Stimulated activated naive CD8-positive, alpha-beta T cell treated with anti-CD3 and anti-CD28 coated beads, Interleukin-15, Interleukin-2, amounts not matched to agents 100 ng/mL and 50 ng/mL, for 24 hours (primary cell): ENCODE results near the gene NTMT1.

Experiments
- H3K27ac Mint-ChIP-seq: one replicate; pipeline ENCODE4 v1.8.0; 2021; ENCODE audit warnings: mild to moderate bottlenecking, mixed read lengths
- H3K27me3 Mint-ChIP-seq: one replicate; pipeline ENCODE4 v1.8.0; 2021; ENCODE audit warnings: mixed read lengths
- H3K36me3 Mint-ChIP-seq: one replicate; pipeline ENCODE4 v1.8.0; 2021; ENCODE audit warnings: low read depth, mixed read lengths
- H3K4me1 Mint-ChIP-seq: one replicate; pipeline ENCODE4 v1.8.0; 2021; ENCODE audit warnings: low read depth, mixed read lengths
- H3K4me3 Mint-ChIP-seq: one replicate; pipeline ENCODE4 v1.8.0; 2021; ENCODE audit warnings: mild to moderate bottlenecking, mixed read lengths
- H3K9me3 Mint-ChIP-seq: one replicate; pipeline ENCODE4 v1.8.0; 2021; ENCODE audit warnings: mixed read lengths

The NTMT1 gene

DNA sequence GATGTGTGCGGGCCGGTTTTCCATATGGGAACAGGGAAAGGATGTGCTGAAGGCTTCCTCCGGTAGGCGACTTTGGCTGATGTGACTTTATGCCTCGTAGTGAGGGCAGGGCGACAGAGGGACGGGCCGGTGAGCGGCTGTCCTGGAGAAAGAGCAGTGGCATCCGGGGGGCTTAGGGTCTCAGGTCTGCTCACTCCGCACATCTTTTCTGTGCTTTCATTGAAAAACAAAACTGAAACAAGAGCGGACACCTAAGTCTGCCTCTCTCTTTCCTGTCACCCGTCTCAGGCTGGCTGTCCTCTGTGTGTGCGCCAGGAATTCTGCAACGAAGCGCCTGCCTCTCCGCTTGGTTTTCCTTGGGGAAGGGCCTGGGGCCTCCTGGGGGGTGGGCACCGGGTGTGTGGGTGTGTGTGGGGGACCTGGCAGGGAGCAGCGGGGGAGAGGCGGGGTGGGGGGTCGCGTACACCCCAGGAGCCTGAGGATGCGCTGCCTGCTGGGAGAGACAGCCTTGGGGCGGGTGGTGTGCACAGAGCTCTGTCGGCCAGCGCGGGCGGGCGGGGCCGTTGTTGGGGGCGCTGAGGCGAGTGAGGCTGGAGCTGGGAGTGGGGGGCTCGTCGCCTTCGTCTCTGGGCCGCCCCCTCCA is 38.9 kb downstream of the NTMT1 start:
- peak overlapping the region; percentile 47 for H3K4me3 Mint-ChIP-seq
- peaks cover 10% of the 10 kb centered on the region for H3K27me3 Mint-ChIP-seq
- no peaks in the 10 kb centered on the region for H3K4me1 Mint-ChIP-seq
- no peaks in the 10 kb centered on the region for H3K9me3 Mint-ChIP-seq
- H3K36me3 Mint-ChIP-seq: no peaks in the 10 kb centered on the region
- no peak overlapping the region for H3K27ac Mint-ChIP-seq

DNA sequence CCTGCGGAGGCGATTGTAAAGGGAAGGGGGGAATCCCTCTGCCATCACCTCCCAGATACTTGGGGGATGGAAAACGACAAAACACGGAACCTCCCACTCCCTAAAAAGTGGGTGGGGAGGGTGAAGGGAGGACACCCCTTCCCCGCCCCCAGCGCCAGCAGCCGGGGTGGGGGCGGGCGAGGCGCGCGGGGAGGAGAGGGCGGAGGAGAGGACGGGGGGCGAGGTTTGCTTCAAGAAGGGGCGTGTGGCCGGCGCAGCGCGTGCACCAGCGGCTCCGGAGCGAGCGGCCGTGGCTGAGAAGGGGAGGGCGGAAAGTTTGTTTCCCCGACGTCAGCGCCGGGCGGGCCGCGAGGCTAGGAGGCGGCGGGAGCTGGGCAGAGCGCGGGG is 39.4 kb downstream of the NTMT1 start, which contains the start of gene PRRX2:
Gene PRRX2, plus strand, starts transcription at position 259 of the 387 bp plus-strand sequence. CDS start 221 bp downstream, outside the sequence.
- H3K4me3 Mint-ChIP-seq: peak within 1 kb of the TSS; percentile 47
- H3K27ac Mint-ChIP-seq: no peak within 1 kb of the TSS
- no peaks in the 10 kb centered on the region for H3K36me3 Mint-ChIP-seq
- H3K27me3 Mint-ChIP-seq: peaks cover 13% of the 10 kb centered on the region
- no peaks in the 10 kb centered on the region for H3K4me1 Mint-ChIP-seq
- H3K9me3 Mint-ChIP-seq: no peaks in the 10 kb centered on the region

DNA sequence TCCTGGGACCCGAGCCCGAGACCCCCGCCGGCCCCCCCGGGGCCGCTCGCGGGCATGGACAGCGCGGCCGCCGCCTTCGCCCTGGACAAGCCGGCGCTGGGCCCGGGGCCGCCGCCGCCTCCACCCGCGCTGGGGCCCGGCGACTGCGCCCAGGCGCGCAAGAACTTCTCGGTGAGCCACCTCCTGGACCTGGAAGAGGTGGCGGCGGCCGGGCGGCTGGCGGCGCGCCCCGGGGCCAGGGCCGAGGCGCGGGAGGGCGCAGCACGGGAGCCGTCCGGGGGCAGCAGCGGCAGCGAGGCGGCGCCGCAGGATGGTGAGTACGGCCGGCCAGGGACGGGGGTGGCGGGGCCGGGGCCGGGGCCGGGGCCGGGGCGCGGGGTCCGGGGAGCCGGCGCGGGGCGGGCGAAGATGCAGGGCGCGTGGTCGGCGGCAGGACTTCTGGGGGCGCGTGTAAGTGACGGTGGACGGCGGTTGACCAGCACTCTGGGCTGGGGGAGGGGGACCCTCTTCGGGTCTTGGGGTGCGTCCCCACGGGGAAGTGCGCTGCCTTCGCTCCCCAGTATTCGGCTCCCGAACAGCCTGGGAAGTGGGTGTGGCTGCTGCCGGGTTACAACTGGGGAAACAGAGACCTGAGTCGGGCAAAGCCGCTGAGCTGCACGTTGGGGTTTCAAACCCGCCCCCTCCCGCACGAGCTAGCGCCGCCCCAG is 40.0 kb downstream of the NTMT1 start:
- H3K4me3 Mint-ChIP-seq: peak overlapping the region; percentile 43
- H3K9me3 Mint-ChIP-seq: no peaks in the 10 kb centered on the region
- H3K27me3 Mint-ChIP-seq: peaks cover 13% of the 10 kb centered on the region
- no peaks in the 10 kb centered on the region for H3K36me3 Mint-ChIP-seq
- H3K27ac Mint-ChIP-seq: no peak overlapping the region
- H3K4me1 Mint-ChIP-seq: peaks cover 2% of the 10 kb centered on the region

- H3K27me3 Mint-ChIP-seq: peaks cover 13% of the 10 kb centered on the region
- peaks cover 8% of the 10 kb centered on the region for H3K4me1 Mint-ChIP-seq
- H3K9me3 Mint-ChIP-seq: no peaks in the 10 kb centered on the region
- no peak overlapping the region for H3K4me3 Mint-ChIP-seq
- H3K36me3 Mint-ChIP-seq: no peaks in the 10 kb centered on the region
- no peak overlapping the region for H3K27ac Mint-ChIP-seq
These were observed 40.6 kb downstream of the NTMT1 start for GRCh38 chr9:129666575-129666974.

DNA sequence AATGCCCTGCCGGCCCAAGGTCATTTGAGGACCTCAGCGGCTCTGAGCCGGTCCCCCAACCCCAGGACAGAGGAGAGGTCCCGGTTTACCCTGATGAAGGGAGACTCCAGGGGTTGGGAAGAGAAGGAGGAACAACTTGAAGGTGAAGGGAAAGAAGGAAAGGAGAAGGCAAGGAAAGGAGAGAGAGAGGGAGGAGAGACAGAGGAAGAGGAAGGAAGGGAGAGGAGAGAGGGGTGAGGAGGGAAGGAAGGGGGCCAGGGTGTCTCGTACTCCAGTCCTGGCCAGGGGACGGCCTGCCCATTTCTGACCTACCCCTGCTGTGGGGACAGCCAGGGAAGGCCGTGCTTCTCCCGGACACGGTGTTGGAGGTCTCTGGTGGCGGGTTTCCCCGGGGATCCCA is 41.4 kb downstream of the NTMT1 start:
- no peaks in the 10 kb centered on the region for H3K9me3 Mint-ChIP-seq
- no peaks in the 10 kb centered on the region for H3K36me3 Mint-ChIP-seq
- H3K4me1 Mint-ChIP-seq: peaks cover 10% of the 10 kb centered on the region
- H3K27me3 Mint-ChIP-seq: peaks cover 13% of the 10 kb centered on the region
- no peak overlapping the region for H3K27ac Mint-ChIP-seq
- H3K4me3 Mint-ChIP-seq: no peak overlapping the region

DNA sequence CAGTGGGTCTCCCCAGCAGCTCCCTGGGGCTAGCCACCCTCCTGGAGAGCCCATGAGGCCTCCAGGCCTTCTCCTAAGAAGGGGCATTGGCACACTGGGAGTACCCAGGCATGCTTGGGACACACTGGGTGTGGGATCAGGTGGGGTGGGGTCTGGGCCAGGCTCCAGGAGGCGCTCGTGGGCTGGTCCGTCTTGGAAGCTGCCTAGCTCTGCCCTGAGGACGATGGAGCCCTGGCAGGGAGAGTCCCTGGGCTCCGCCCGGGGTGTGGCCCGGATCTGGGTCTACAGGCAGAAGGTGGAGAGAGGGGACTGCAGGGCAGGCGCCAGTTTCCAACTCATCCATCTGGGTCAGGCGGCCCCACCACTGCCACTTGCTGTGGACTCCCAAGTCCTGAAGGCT is 41.9 kb downstream of the NTMT1 start:
- Mint-ChIP-seq H3K27me3 (peaks cover 11% of the 10 kb centered on the region), H3K4me1 (peaks cover 10% of the 10 kb centered on the region), H3K9me3 (no peaks in the 10 kb centered on the region), H3K4me3 (no peak overlapping the region), H3K36me3 (no peaks in the 10 kb centered on the region), H3K27ac (no peak overlapping the region)

DNA sequence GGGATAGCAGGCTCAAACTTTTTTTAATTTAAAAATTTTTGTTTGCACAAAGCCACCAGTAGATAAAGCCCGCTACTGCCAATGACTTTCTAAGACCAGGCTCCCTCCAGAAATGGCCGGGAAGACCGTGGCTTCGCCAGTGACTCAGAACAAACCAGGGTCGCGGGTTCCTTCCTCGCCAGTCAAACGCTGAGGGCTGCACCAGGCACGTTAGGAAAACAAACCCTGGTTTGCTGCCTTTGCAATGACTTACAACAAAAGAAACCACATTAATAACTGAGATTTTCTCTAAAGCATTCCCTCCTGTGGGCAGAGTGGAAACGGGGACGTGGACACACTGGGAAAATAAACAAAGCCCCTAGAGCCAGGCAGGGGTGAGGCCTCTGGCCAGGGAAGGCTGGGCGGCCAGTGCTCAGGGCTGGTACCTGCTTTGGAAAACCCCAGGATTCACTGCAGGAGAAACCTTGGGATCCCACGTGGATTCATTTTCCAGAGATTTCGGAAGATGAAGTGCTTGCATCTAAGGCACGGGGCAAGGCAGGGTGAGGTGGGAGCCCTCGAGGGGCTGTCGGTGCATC is 43.3 kb downstream of the NTMT1 start:
- Mint-ChIP-seq H3K4me3 (no peak overlapping the region), H3K9me3 (no peaks in the 10 kb centered on the region), H3K36me3 (no peaks in the 10 kb centered on the region), H3K27me3 (peaks cover 10% of the 10 kb centered on the region), H3K4me1 (peaks cover 10% of the 10 kb centered on the region), H3K27ac (no peak overlapping the region)

- no peak overlapping the region for H3K4me3 Mint-ChIP-seq
- no peak overlapping the region for H3K27ac Mint-ChIP-seq
- H3K27me3 Mint-ChIP-seq: peaks cover 7% of the 10 kb centered on the region
- H3K4me1 Mint-ChIP-seq: peaks cover 10% of the 10 kb centered on the region
- H3K9me3 Mint-ChIP-seq: no peaks in the 10 kb centered on the region
- no peaks in the 10 kb centered on the region for H3K36me3 Mint-ChIP-seq
These were observed 44.0 kb downstream of the NTMT1 start for GRCh38 chr9:129669946-129670345.

DNA sequence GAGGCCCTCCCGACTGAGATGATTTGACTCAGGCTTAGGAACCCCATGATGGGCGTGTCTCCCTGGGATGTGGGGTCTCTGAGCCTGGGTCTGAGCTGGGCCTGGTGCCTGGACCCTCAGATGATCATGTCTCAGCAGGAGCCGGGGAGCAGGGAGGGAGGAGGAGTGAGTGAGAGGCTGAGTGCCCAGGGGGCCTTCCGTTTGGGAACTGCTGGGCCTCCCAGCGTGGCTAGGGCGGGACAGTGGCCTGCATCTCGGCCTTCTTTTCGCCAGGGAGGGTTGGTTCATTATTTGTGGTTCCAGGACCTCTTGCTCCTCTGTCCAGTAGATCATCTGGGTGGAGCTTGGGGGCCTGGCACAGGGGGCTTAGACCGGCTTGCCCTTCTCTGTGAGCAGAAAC is 45.1 kb downstream of the NTMT1 start:
- Mint-ChIP-seq H3K4me3 (no peak overlapping the region), H3K4me1 (peaks cover 10% of the 10 kb centered on the region), H3K27me3 (peaks cover 8% of the 10 kb centered on the region), H3K27ac (no peak overlapping the region), H3K9me3 (no peaks in the 10 kb centered on the region), H3K36me3 (no peaks in the 10 kb centered on the region)

- Mint-ChIP-seq H3K27ac (no peak overlapping the region), H3K4me3 (no peak overlapping the region), H3K27me3 (peaks cover 11% of the 10 kb centered on the region), H3K9me3 (no peaks in the 10 kb centered on the region), H3K36me3 (no peaks in the 10 kb centered on the region), H3K4me1 (peaks cover 10% of the 10 kb centered on the region)
These were observed 45.6 kb downstream of the NTMT1 start for GRCh38 chr9:129671519-129671918.

GRCh38 chr9:129672702-129673101 is 46.7 kb downstream of the NTMT1 start:
- H3K27me3 Mint-ChIP-seq: peaks cover 14% of the 10 kb centered on the region
- H3K36me3 Mint-ChIP-seq: no peaks in the 10 kb centered on the region
- H3K27ac Mint-ChIP-seq: no peak overlapping the region
- no peak overlapping the region for H3K4me3 Mint-ChIP-seq
- H3K9me3 Mint-ChIP-seq: no peaks in the 10 kb centered on the region
- peaks cover 10% of the 10 kb centered on the region for H3K4me1 Mint-ChIP-seq

GRCh38 chr9:129673602-129674001 is 47.6 kb downstream of the NTMT1 start:
- Mint-ChIP-seq H3K27ac (no peak overlapping the region), H3K9me3 (no peaks in the 10 kb centered on the region), H3K4me3 (no peak overlapping the region), H3K36me3 (no peaks in the 10 kb centered on the region), H3K4me1 (peaks cover 10% of the 10 kb centered on the region), H3K27me3 (peaks cover 18% of the 10 kb centered on the region)

- H3K4me1 Mint-ChIP-seq: peaks cover 10% of the 10 kb centered on the region
- peaks cover 19% of the 10 kb centered on the region for H3K27me3 Mint-ChIP-seq
- H3K27ac Mint-ChIP-seq: no peak overlapping the region
- H3K4me3 Mint-ChIP-seq: no peak overlapping the region
- no peaks in the 10 kb centered on the region for H3K36me3 Mint-ChIP-seq
- no peaks in the 10 kb centered on the region for H3K9me3 Mint-ChIP-seq
These were observed 48.3 kb downstream of the NTMT1 start for GRCh38 chr9:129674229-129674628.

DNA sequence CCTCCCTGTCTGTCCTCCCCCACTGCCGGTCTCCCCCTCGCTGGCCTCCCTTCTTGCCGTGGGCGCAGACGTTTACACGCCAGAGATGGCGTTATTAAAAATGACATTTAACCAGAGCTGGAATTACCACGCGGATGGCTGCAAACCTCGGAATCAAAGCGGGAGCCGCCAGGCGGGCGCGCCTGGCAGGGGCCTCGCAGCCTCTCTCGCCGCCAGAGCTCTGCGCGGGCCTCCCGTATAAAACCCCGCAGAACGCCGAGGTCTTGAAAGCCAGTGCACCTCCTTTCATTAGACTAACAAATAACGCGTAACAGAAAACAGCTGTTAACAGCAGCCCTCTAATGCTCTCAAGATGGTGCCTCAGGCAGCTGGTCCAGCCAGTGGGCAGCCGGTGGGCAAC is 49.7 kb downstream of the NTMT1 start:
- peaks cover 15% of the 10 kb centered on the region for H3K27me3 Mint-ChIP-seq
- H3K27ac Mint-ChIP-seq: no peak overlapping the region
- H3K4me1 Mint-ChIP-seq: peaks cover 10% of the 10 kb centered on the region
- no peak overlapping the region for H3K4me3 Mint-ChIP-seq
- H3K9me3 Mint-ChIP-seq: no peaks in the 10 kb centered on the region
- no peaks in the 10 kb centered on the region for H3K36me3 Mint-ChIP-seq

DNA sequence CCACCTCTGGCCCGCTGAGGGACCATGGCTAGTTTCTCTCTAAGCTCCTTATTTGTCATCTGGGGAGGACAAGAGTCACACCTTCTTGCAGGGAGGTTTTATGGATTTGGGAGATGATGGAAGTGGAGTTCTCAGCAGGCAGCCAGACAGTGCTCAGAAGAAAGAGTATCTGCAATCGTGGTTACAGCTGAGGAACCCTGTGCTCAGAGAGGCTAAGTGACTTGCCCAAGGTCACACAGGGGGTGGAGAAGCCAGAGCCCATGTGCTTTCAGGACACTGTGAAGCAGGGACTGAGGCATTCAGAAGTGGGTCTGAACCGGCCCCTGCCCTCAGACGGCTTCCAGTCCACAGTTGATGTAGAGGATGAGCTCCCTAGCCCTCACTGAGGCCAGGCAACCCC is 50.3 kb downstream of the NTMT1 start:
- H3K4me3 Mint-ChIP-seq: no peak overlapping the region
- H3K4me1 Mint-ChIP-seq: peaks cover 5% of the 10 kb centered on the region
- H3K9me3 Mint-ChIP-seq: no peaks in the 10 kb centered on the region
- peaks cover 15% of the 10 kb centered on the region for H3K27me3 Mint-ChIP-seq
- H3K36me3 Mint-ChIP-seq: no peaks in the 10 kb centered on the region
- no peak overlapping the region for H3K27ac Mint-ChIP-seq
